CD8-positive, alpha-beta memory T cell (primary cell): ENCODE measurements around the gene UNC13A. TPM values are rescaled to one million over a fixed set of nuclear protein-coding genes. Genes with fewer than 3 reads are reported as not detected.

Source experiments
- CTCF ChIA-PET: fragments of 350-600 bp; sonication (Branson Sonifier 250); formaldehyde crosslinking; loops from one replicate; lab custom pipeline; 2021; ENCODE audit warnings: antibody characterized with exemption; lab: Charles Lee
- POLR2A ChIA-PET: fragments of 350-600 bp; sonication (Branson Sonifier 250); formaldehyde crosslinking; loops from one replicate; lab custom pipeline; 2021; ENCODE audit warnings: antibody characterized with exemption; lab: Charles Lee
- DNase-seq, 5 donors: peaks; one replicate each; pipeline versions ENCODE4 v3.0.0 to v3.0.0-alpha.2; 2020 to 2022; ENCODE audit warnings: mixed read lengths in 1 of 5
- H3K27ac ChIP-seq: one replicate; pipeline ENCODE4 v1.7.0; 2013; ENCODE audit warnings: low read depth, mild to moderate bottlenecking, low read length, moderate library complexity
- H3K27me3 ChIP-seq: 2 replicates; pipeline ENCODE4 v1.7.0; 2013; ENCODE audit warnings: low read length, mild to moderate bottlenecking; ENCODE audit not compliant: insufficient read depth, poor library complexity, severe bottlenecking
- H3K36me3 ChIP-seq: 2 replicates; pipeline ENCODE4 v1.7.0; 2013; ENCODE audit warnings: mild to moderate bottlenecking, low read length, moderate library complexity; ENCODE audit not compliant: insufficient read depth
- H3K4me1 ChIP-seq: 2 replicates; pipeline ENCODE4 v1.7.0; 2013; ENCODE audit warnings: mild to moderate bottlenecking, low read length, moderate library complexity; ENCODE audit not compliant: insufficient read depth
- H3K4me3 ChIP-seq: 2 replicates; pipeline ENCODE4 v1.7.0; 2013; ENCODE audit warnings: mild to moderate bottlenecking, low read length
- H3K9me3 ChIP-seq: 2 replicates; pipeline ENCODE4 v1.7.0; 2013; ENCODE audit warnings: mild to moderate bottlenecking, low read length
- H3K27ac Mint-ChIP-seq, 8 donors: one replicate each; pipeline ENCODE4 v1.8.0; 2020 to 2021; ENCODE audit warnings: mixed read lengths in 8 of 8, mild to moderate bottlenecking in 6 of 8, inconsistent platforms in 3 of 8, moderate library complexity in 3 of 8
- H3K27me3 Mint-ChIP-seq, 2 donors: one replicate each; pipeline ENCODE4 v1.8.0; 2020 to 2021; ENCODE audit warnings: mixed read lengths in 2 of 2, mild to moderate bottlenecking in 1 of 2, moderate library complexity in 1 of 2
- H3K36me3 Mint-ChIP-seq, 3 donors: one replicate each; pipeline ENCODE4 v1.8.0; 2020 to 2021; ENCODE audit warnings: mixed read lengths in 3 of 3, inconsistent platforms in 1 of 3, mild to moderate bottlenecking in 1 of 3
- H3K4me1 Mint-ChIP-seq, 3 donors: one replicate each; pipeline ENCODE4 v1.8.0; 2020 to 2021; ENCODE audit warnings: mixed read lengths in 3 of 3, inconsistent platforms in 1 of 3, mild to moderate bottlenecking in 1 of 3
- H3K4me3 Mint-ChIP-seq, 7 donors: one replicate each; pipeline ENCODE4 v1.8.0; 2020 to 2021; ENCODE audit warnings: mixed read lengths in 7 of 7, mild to moderate bottlenecking in 6 of 7, moderate library complexity in 4 of 7, inconsistent platforms in 2 of 7
- H3K9me3 Mint-ChIP-seq, 5 donors: one replicate each; pipeline ENCODE4 v1.8.0; 2020 to 2022; ENCODE audit warnings: mixed read lengths in 5 of 5, mild to moderate bottlenecking in 3 of 5, moderate library complexity in 2 of 5, inconsistent platforms in 1 of 5
- polyA plus RNA-seq: library from polyadenylated mRNA; unstranded; fragments of 300-500 nt; fragmentation: Illumina TruSeq; gene quantifications from one replicate; pipeline ENCODE4 v1.2.3, GENCODE V29; 2021
- total RNA-seq, 2 experiments: library from RNA; stranded (reverse); gene quantifications; one replicate each; pipeline ENCODE4 v1.2.3, GENCODE V29; 2021

The UNC13A gene
- total and polyA plus RNA-seq, 3 experiments from 2014 or later, result not detected

DNA sequence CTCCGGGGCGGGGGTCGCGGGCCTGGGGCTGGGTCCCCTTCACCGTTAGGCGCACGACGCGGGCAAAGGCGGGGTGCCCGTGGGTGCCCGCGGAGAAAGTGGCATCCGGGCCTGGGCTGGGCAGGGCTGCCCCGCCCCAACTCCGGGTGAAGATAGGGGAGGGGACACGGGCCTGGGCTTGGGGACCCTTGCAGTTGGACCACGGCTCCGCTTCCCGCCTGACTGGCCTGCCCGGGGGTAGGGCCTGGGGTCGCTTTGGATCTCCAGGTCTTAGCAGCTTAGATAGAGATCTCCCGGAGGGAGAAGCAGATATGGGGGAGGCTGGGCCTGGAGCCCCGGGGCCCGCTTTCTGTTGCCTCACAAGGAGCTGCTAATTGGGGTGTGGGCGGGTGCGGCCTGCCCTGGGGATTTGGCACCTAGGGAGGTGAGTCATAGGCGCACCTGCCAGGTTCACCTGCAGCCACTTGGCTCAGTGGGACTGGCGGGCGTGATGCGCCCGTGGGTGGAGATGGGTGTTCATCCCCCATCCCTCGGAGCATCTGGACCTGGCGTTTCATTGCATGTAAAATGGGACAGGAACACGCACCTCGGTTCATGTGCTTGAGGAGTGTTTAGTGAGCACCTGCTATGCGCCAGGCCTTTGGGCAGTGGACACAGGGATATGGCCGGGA, 31.7 kb upstream of the UNC13A start:
- Mint-ChIP-seq H3K4me3 (peak overlapping the region; percentile 83 to 94 (median 89)), H3K4me1 (peaks cover 30 to 49% (median 31%) of the 10 kb centered on the region in 3 donors), H3K27me3 (peaks cover 0 to 2% of the 10 kb centered on the region in 2 donors), H3K27ac (peak overlapping the region; percentile 64 to 98 (median 86)), H3K9me3 (no peaks in the 10 kb centered on the region), H3K36me3 (peaks cover 0 to 36% (median 5%) of the 10 kb centered on the region in 3 donors)
- peak overlapping the region; percentile 47 for H3K27ac ChIP-seq
- CTCF ChIA-PET, result interaction anchor here (0.7 to 1.7 kb wide), 5 partner anchors 55 to 218 kb away, joined by 3 to 6 read pairs (median 3); partner anchors contain the start of genes CCDC124 and RPL18A
- H3K9me3 ChIP-seq, result no peaks in the 10 kb centered on the region
- peak in 4 of 5 donors; percentile 4 to 57 (median 12) for DNase-seq
- peak overlapping the region; percentile 83 for H3K4me3 ChIP-seq
- POLR2A ChIA-PET, result interaction anchor here (0.6 to 1.6 kb wide), 8 partner anchors 18 to 139 kb away, joined by 3 to 13 read pairs (median 4); partner anchors contain the start of genes FCHO1 and JAK3
- peaks cover 32% of the 10 kb centered on the region for H3K4me1 ChIP-seq
- peaks cover 3% of the 10 kb centered on the region for H3K36me3 ChIP-seq
- H3K27me3 ChIP-seq, result no peaks in the 10 kb centered on the region

DNA sequence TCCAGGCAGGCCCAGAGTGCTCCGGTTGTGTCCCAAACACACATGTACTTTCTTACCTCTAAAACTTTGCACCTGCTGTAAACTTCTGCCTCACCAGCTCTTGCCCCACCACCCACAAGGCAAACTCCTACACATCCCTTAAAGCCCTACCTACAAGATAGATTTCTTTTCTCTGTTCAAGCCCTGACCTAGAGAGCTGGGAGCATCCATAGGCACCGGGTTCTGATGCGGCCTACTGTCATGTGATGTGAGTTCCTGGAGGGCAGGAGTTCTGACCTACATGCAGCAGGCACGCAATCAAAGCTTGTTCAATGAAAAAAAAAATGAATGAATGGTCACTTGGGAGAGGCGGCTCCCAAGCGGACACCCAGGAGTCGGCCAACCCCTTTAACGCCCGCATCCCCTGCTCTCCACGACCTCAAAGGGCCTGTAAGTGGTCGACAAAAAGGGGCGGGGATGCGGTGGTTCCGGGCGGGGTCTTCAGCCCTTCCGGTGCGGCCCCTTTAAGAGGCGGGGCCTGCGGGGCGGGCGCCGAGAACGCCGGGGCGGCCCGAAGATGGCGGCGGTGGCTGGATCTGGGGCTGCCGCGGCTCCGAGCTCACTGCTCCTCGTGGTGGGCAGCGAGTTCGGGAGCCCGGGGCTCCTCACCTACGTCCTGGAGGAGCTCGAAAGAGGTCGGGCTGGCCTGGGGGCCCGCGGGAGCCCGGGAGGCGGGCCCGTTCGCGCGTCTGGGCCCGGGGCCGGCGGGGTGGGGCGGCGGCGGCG, 31.0 kb upstream of the UNC13A start, which contains the start of gene MAP1S:
TSS of gene MAP1S (plus strand) at position 534 of the 765 bp plus-strand sequence. CDS start at position 557, 23 bp downstream.
- Mint-ChIP-seq H3K4me3 (peak within 1 kb of the TSS; percentile 83 to 94 (median 89)), H3K27me3 (peaks cover 0 to 2% of the 10 kb centered on the region in 2 donors), H3K36me3 (peaks cover 0 to 29% (median 1%) of the 10 kb centered on the region in 3 donors), H3K4me1 (peaks cover 30 to 44% (median 31%) of the 10 kb centered on the region in 3 donors), H3K9me3 (no peaks in the 10 kb centered on the region), H3K27ac (peak within 1 kb of the TSS; percentile 64 to 98 (median 91))
- Histone ChIP-seq H3K27me3 (no peaks in the 10 kb centered on the region), H3K36me3 (no peaks in the 10 kb centered on the region), H3K4me1 (peaks cover 32% of the 10 kb centered on the region), H3K27ac (peak within 1 kb of the TSS; percentile 47), H3K9me3 (no peaks in the 10 kb centered on the region), H3K4me3 (peak within 1 kb of the TSS; percentile 83)
- DNase-seq, result peak; percentile 46 to 72 (median 54)
- ChIA-PET CTCF (interaction anchor here (0.7 to 1.7 kb wide), 4 partner anchors 56 to 219 kb away, joined by 3 to 6 read pairs (median 3); partner anchors contain the start of genes CCDC124 and RPL18A), POLR2A (interaction anchor here (0.6 to 1.6 kb wide), 10 partner anchors 19 to 225 kb away, joined by 3 to 13 read pairs (median 4); partner anchors contain the start of genes FCHO1 and JAK3)

DNA sequence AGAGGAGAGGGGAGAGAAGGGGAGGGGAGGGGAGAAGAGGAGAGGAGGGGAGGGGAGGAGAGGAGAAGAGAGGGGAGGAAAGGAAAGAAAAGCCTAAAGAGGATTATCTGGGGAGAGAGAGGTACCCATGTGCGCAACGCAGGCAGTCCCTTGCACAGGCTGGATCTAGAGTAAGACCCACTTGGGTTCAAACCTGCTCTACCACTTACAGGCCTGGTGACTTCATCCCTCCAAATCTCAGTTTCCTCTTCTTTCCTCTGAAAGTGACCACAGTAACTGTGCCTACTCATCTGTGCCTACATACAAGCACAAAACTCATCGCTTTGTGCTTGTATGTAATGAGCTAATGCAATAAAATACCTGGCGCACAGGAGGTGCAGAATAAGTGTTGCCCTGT, 30.4 kb upstream of the UNC13A start:
- POLR2A ChIA-PET, result interaction anchor here (0.6 to 1.6 kb wide), 7 partner anchors 28 to 224 kb away, joined by 3 to 13 read pairs (median 6); partner anchors contain the start of genes FCHO1 and JAK3

DNA sequence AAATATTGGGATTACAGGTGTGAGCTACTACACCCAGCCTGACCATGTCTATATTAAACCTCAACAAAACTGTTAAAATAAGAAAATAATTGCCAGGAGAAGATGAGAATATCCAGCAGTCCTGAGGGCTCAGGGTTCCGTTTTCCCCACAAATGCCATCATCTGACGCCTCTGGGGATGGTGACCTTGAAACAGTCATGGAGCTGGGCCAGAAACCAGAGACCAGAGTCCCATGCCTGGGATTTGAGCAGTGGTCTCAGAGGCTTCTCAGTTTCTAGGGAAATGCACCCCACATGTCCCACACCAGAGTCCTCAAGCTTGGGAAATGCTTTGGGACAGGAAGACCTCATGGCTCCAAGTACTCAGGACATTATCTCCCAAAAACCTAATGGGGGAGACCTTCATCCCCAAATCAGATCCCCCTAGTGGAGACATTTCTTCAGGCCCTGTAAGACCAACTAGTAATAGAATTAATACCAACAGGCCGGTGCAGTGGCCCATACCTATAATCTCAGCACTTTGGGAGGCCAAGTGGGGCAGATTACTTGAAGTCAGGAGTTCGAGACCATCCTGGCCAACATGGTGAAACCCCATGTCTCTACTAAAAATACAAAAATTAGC, 28.3 kb upstream of the UNC13A start:
- H3K4me3 Mint-ChIP-seq, result peak overlapping the region in 2 of 7 donors; percentile 27 to 50
- peaks cover 0 to 10% (median 1%) of the 10 kb centered on the region in 3 donors for H3K36me3 Mint-ChIP-seq
- peak overlapping the region in 1 of 8 donors; percentile 72 for H3K27ac Mint-ChIP-seq
- Histone ChIP-seq H3K27me3 (no peaks in the 10 kb centered on the region), H3K27ac (no peak overlapping the region), H3K36me3 (no peaks in the 10 kb centered on the region), H3K4me1 (peaks cover 22% of the 10 kb centered on the region), H3K9me3 (no peaks in the 10 kb centered on the region), H3K4me3 (no peak overlapping the region)
- no peak for DNase-seq
- ChIA-PET CTCF (interaction anchor here (1.8 kb wide), 1 partner anchor 138 kb away, joined by 5 read pairs; no protein-coding TSS in a partner anchor), POLR2A (no interaction called here)
- peaks cover 0 to 2% of the 10 kb centered on the region in 2 donors for H3K27me3 Mint-ChIP-seq
- H3K4me1 Mint-ChIP-seq, result peaks cover 21 to 28% (median 24%) of the 10 kb centered on the region in 3 donors
- H3K9me3 Mint-ChIP-seq, result no peaks in the 10 kb centered on the region

More for the DNA sequence above, 30.4 kb upstream of the UNC13A start:
- peak overlapping the region; percentile 54 to 94 (median 89) for H3K27ac Mint-ChIP-seq
- Histone ChIP-seq H3K4me3 (peak overlapping the region; percentile 65), H3K27ac (no peak overlapping the region), H3K4me1 (peaks cover 32% of the 10 kb centered on the region), H3K9me3 (no peaks in the 10 kb centered on the region), H3K36me3 (no peaks in the 10 kb centered on the region), H3K27me3 (no peaks in the 10 kb centered on the region)
- H3K36me3 Mint-ChIP-seq, result peaks cover 0 to 23% (median 1%) of the 10 kb centered on the region in 3 donors
- no peak for DNase-seq
- H3K4me1 Mint-ChIP-seq, result peaks cover 28 to 40% (median 30%) of the 10 kb centered on the region in 3 donors
- H3K9me3 Mint-ChIP-seq, result no peaks in the 10 kb centered on the region
- H3K4me3 Mint-ChIP-seq, result peak overlapping the region; percentile 83 to 90 (median 87)
- CTCF ChIA-PET, result interaction anchor here (1.2 to 1.7 kb wide), 2 partner anchors 56 to 141 kb away, joined by 3 to 6 read pairs; partner anchors contain the start of gene RPL18A
- peaks cover 0 to 2% of the 10 kb centered on the region in 2 donors for H3K27me3 Mint-ChIP-seq

DNA sequence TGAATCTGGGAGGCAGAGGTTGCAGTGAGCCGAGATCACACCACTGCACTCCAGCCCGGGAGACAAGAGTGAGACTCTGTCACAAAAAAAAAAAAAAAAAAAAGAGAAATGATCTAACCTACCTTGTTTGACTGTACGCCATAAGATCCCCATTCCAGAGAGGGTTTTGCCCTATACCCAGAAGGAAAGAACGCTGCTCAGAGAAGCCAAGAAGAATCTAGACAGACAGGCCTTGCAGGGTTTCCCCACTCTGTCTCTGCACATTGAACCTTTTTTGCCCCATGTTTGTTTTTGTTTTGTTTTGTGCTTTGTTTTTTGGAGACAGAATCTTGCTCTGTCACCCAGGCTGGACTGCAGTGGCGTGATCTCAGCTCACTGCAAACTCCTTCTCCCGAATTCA, 23.7 kb upstream of the UNC13A start:
- Histone ChIP-seq H3K4me1 (no peaks in the 10 kb centered on the region), H3K27ac (no peak overlapping the region), H3K9me3 (no peaks in the 10 kb centered on the region), H3K36me3 (no peaks in the 10 kb centered on the region), H3K4me3 (no peak overlapping the region), H3K27me3 (no peaks in the 10 kb centered on the region)
- H3K9me3 Mint-ChIP-seq, result no peaks in the 10 kb centered on the region
- H3K4me1 Mint-ChIP-seq, result no peaks in the 10 kb centered on the region
- CTCF ChIA-PET, result no interaction called here
- peak overlapping the region in 1 of 8 donors; percentile 17 for H3K27ac Mint-ChIP-seq
- POLR2A ChIA-PET, result no interaction called here
- no peak overlapping the region for H3K4me3 Mint-ChIP-seq
- H3K27me3 Mint-ChIP-seq, result peaks cover 0 to 2% of the 10 kb centered on the region in 2 donors
- no peaks in the 10 kb centered on the region for H3K36me3 Mint-ChIP-seq
- no peak for DNase-seq

DNA sequence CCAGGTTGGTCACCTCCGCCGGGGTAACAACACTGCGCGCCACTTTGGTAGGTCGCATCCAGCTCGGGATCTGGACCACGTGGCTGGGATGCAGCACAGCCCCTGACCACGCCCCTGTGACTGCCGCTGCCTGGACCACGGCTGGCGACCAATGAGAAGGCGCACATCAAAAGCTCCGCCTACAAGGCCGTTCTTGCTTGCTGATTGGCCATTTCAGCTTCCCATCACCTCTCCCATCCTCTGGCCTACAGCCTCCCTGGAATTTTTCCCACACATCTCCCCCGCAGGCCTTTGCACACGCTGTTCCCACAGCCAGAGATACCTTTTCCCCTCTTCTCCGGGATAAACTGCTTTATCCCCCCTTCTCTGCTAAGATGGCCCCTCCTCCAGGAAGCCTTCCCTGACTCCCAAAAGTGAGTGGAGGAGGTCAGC, 18.6 kb upstream of the UNC13A start:
- Mint-ChIP-seq H3K4me1 (peaks cover 0 to 4% (median 2%) of the 10 kb centered on the region in 3 donors), H3K27me3 (peaks cover 0 to 1% of the 10 kb centered on the region in 2 donors), H3K27ac (peak overlapping the region in 1 of 8 donors; percentile 1), H3K36me3 (no peaks in the 10 kb centered on the region), H3K4me3 (no peak overlapping the region), H3K9me3 (no peaks in the 10 kb centered on the region)
- H3K27ac ChIP-seq, result no peak overlapping the region
- DNase-seq, result no peak
- no peaks in the 10 kb centered on the region for H3K36me3 ChIP-seq
- POLR2A ChIA-PET, result no interaction called here
- no peaks in the 10 kb centered on the region for H3K9me3 ChIP-seq
- H3K27me3 ChIP-seq, result no peaks in the 10 kb centered on the region
- no peaks in the 10 kb centered on the region for H3K4me1 ChIP-seq
- H3K4me3 ChIP-seq, result no peak overlapping the region
- CTCF ChIA-PET, result interaction anchor here (1.2 to 2.3 kb wide), 3 partner anchors 10 to 149 kb away, joined by 3 to 11 read pairs (median 4); no protein-coding TSS in a partner anchor
